GM10266 (cell line): ENCODE measurements around the gene ARID3B.

Experiments
- DNase-seq: peaks from one replicate; pipeline ENCODE4 v3.0.0; 2012; ENCODE audit errors: extremely low spot score
- CTCF ChIP-seq: IDR thresholded peaks from 2 replicates; pipeline ENCODE4 v1.5.1; 2012; ENCODE audit warnings: mild to moderate bottlenecking, low read depth; ENCODE audit not compliant: control insufficient read depth, insufficient read depth; ENCODE audit errors: missing control alignments

ARID3B gene

GRCh38 chr15:74569731-74570070, 28.7 kb downstream of the ARID3B start:
- DNase-seq: no peak
- no peak for TF ChIP-seq CTCF

DNA sequence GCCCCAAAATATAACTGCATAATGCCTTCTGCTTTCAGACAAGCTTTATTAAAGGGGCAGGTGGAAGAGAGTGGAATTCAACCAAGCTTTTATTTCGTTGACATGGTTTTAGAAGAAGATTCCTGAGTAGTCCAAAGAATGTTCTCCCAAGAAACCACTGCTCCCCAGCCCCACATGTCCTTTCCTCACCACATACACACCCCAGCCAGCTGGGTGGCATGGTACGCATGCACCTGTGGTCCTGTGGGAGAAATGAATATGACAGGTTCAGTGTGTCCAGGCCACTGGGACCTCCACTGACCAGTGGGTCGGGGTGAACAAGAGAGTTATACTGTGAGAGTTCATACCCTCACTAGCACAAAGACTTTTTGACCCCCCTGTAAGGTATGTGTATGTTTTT, 30.2 kb downstream of the ARID3B start:
- TF ChIP-seq CTCF: no peak
- DNase-seq: no peak

GRCh38 chr15:74573987-74574386, 33.0 kb downstream of the ARID3B start:
- no peak for DNase-seq
- TF ChIP-seq CTCF: no peak

DNA sequence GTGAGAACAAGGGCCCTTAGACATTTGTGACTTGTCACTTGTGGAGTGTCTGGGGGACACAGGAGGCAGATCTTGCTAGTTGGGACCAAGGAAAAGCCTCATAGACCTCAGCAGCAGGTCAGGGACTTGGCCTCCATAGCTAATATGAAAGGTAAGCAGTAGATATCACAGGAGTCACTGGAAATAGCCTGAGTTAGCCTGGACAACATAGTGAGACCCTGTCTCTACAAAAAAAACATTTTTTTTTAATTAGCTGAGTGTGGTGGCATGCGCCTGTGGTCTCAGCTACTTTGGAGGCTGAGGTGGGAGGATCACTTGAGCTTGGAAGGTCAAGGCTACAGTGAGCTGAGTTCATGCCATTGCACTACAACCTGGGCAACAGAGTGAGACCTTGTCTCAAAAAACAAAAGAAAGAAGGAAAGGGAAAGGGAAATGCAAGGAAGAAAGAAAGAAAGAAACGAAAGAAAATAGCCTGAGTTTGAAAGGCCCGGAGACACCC, 37.5 kb downstream of the ARID3B start:
- DNase-seq: no peak

DNA sequence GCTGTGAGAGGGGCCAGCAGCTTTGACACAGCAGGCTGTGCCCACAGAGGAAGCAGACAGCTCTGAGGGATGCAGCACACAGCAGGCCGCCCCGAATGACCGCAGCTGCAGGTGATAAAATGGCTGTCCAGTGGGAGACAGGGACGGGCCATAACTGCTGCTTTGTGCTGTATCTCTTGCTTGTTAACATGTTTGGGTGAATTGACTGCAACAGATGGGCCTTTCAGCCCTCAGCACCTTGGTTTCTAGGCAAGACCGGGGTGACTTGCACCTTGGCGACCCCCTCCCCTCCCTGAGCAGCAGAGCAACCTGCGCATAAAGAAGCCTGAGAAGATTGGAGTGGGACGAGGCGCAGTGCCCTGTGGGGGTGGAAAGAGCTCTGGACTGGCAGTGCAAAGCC, 38.0 kb downstream of the ARID3B start:
- no peak for TF ChIP-seq CTCF
- no peak for DNase-seq

More for the DNA sequence above, 37.5 kb downstream of the ARID3B start:
- TF ChIP-seq CTCF: no peak

DNA sequence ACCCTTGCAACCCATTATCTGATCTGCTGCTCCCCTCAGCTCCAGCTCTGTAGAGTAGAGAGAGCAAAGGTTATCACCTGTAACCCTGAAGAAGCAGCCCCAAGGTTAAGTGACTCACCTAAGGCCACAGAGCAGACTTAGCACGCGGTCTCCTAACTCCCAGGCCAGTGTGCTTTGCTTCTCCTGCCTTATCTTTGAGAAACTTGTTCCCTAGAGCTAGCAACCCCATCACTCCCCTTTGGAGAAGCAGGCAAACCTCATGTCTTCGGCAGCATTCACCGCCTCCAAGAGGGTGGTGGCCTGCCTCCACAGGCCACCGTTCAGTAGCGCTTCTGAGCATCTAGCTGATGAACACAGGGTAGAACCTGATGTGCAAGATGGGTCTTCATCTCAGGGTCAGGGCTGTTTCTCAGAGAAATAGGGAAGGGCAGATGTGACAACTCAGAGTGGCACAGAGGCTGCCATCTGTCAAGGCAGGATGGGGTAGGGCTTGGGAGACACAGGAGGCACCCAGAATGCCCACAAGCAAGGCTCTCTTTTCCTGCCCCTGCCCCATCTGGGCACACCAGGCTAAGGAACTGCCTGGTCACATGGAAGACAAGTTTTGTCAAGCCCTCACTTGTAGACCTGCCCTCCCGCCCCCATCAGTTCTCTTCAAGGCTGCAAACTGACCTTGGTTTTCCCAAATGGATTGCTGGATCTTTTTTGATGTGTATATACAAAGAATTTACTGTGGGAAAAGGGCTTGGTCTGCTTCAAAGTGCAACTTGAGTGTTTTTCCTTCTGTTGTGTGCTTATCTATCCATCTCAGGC, 39.7 kb downstream of the ARID3B start:
- no peak for TF ChIP-seq CTCF
- no peak for DNase-seq

DNA sequence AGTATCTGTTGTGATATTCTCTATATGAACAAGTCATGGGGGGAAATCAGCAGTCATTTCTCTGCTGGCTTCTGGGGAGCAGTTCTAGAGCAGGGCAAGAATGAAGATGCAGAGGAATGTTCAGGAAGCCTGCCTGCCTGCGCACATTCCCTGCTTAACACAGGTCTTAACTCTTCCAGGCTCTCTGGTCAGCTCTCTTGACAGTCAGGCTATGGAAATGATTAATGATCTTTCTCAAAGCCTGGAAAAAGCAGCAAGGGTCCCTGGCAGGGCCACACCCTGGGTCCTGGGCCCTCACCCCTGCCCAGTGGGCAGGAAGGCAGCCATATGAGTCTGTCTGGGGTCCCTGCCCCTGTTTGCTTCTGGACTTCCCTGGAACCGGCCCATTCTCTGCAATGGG, 43.2 kb downstream of the ARID3B start:
- no peak for DNase-seq
- no peak for TF ChIP-seq CTCF
